Activated naive CD8-positive, alpha-beta T cell treated with anti-CD3 and anti-CD28 coated beads for 36 hours (primary cell): ENCODE results near the gene CCL14. TPM values are rescaled to one million over a fixed set of nuclear protein-coding genes. Genes with fewer than 3 reads are reported as not detected.
"Not testable (repeated sequence)": the region's sequence is repeated elsewhere in the genome, so short reads cannot be mapped to it uniquely, and the experiment has no call there.

ENCODE experiments used
- DNase-seq: peaks from one replicate; pipeline ENCODE4 v3.0.0; 2021
- H3K27ac Mint-ChIP-seq: one replicate; pipeline ENCODE4 v1.8.0; 2022; ENCODE audit warnings: mild to moderate bottlenecking, moderate library complexity, mixed read lengths
- H3K27me3 Mint-ChIP-seq: one replicate; pipeline ENCODE4 v1.8.0; 2022; ENCODE audit warnings: mild to moderate bottlenecking, mixed read lengths
- H3K36me3 Mint-ChIP-seq: one replicate; pipeline ENCODE4 v1.8.0; 2021; ENCODE audit warnings: mild to moderate bottlenecking, mixed read lengths
- H3K4me1 Mint-ChIP-seq: one replicate; pipeline ENCODE4 v1.8.0; 2021; ENCODE audit warnings: mixed read lengths
- H3K4me3 Mint-ChIP-seq: one replicate; pipeline ENCODE4 v1.8.0; 2022; ENCODE audit warnings: mild to moderate bottlenecking, moderate library complexity, mixed read lengths
- H3K9me3 Mint-ChIP-seq: one replicate; pipeline ENCODE4 v1.8.0; 2022; ENCODE audit warnings: mixed read lengths
- total RNA-seq, 2 experiments: library from RNA; stranded (reverse); gene quantifications; one replicate each; pipeline ENCODE4 v1.2.3, GENCODE V29; 2021

The CCL14 gene
- total RNA-seq, 2 experiments from 2014 or later = not detected

GRCh38 chr17:36001862-36002603 is 15.5 kb upstream of the CCL14 start:
- no peak overlapping the region for H3K4me3 Mint-ChIP-seq
- H3K9me3 Mint-ChIP-seq = no peaks in the 10 kb centered on the region
- H3K4me1 Mint-ChIP-seq = peaks cover 8% of the 10 kb centered on the region
- H3K36me3 Mint-ChIP-seq = no peaks in the 10 kb centered on the region
- no peak overlapping the region for H3K27ac Mint-ChIP-seq
- H3K27me3 Mint-ChIP-seq = peaks cover 10% of the 10 kb centered on the region
- no peak for DNase-seq

DNA sequence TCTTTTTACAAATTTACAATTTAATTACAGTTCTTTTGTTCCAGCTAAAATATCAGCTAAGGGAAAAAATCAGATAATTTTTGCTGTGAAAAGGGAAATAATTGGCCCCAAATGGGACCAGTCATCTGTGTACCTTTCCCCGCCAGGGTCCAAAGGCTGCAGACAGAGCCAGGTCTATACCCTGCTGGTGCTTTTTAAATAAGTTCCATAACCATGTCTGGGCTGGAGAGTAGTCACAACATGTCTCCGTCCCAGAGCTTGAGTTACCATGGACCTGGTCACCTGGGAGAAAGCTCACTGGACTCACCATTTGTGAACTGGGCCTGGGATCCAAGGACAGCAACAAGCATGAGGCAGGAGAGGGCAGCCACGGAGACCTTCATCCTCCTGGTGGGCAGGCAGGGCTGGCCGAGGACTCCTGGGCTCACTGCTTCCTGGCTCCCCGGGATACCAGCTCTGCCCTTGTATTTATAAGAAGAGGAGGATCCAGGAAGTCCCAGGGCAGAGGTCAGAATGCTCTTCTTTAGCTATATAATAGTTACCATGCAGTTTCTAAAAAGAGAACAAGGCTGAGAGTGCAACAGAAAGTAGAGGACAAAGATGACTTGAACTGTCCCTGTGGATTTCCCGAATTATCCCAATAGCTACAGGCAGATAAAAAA is 14.7 kb upstream of the CCL14 start, which contains the start of gene CCL15:
Gene CCL15, minus strand, starts transcription at position 444 of the 662 bp plus-strand sequence. Its CDS starts 61 bp downstream, at position 383.
- DNase-seq = no peak
- Mint-ChIP-seq H3K27me3 (peaks cover 10% of the 10 kb centered on the region), H3K36me3 (no peaks in the 10 kb centered on the region), H3K4me1 (peaks cover 8% of the 10 kb centered on the region), H3K4me3 (no peak within 1 kb of the TSS), H3K9me3 (no peaks in the 10 kb centered on the region), H3K27ac (no peak within 1 kb of the TSS)

- peaks cover 10% of the 10 kb centered on the region for H3K27me3 Mint-ChIP-seq
- H3K4me1 Mint-ChIP-seq = peaks cover 8% of the 10 kb centered on the region
- no peak overlapping the region for H3K4me3 Mint-ChIP-seq
- H3K27ac Mint-ChIP-seq = no peak overlapping the region
- no peaks in the 10 kb centered on the region for H3K36me3 Mint-ChIP-seq
- no peak for DNase-seq
- no peaks in the 10 kb centered on the region for H3K9me3 Mint-ChIP-seq
Measured at GRCh38 chr17:36000732-36001109, 14.2 kb upstream of the CCL14 start.

- Mint-ChIP-seq H3K4me3 (no peak overlapping the region), H3K36me3 (no peaks in the 10 kb centered on the region), H3K27ac (no peak overlapping the region), H3K27me3 (peaks cover 16% of the 10 kb centered on the region), H3K4me1 (peaks cover 1% of the 10 kb centered on the region), H3K9me3 (peaks cover 4% of the 10 kb centered on the region)
- no peak for DNase-seq
Measured at GRCh38 chr17:35998756-35999155, 12.2 kb upstream of the CCL14 start.

- no peak overlapping the region for H3K27ac Mint-ChIP-seq
- H3K4me3 Mint-ChIP-seq = no peak overlapping the region
- peaks cover 4% of the 10 kb centered on the region for H3K9me3 Mint-ChIP-seq
- peaks cover 1% of the 10 kb centered on the region for H3K4me1 Mint-ChIP-seq
- no peaks in the 10 kb centered on the region for H3K36me3 Mint-ChIP-seq
- DNase-seq = no peak
- H3K27me3 Mint-ChIP-seq = peaks cover 21% of the 10 kb centered on the region
Measured at GRCh38 chr17:35998018-35998545, 11.6 kb upstream of the CCL14 start.

DNA sequence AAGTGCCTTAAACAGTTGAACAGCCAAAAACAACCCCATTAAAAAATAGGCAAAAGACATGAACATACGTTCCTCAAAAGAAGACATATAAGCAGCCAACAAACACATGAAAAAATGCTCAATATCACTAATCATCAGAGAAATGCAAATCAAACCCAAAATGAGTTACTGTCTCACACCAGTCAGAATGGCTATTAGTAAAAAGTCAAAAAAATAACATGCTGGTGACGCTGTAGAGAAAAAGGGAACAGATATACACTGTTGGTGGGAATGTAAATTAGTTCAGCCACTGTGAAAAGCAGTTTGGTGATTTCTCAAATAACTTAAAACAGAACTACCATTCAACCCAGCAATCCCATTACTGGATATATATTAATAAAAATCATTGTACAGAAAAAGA is 8.8 kb upstream of the CCL14 start:
- not testable (repeated sequence) for H3K27ac Mint-ChIP-seq, H3K4me1 Mint-ChIP-seq, H3K36me3 Mint-ChIP-seq, H3K9me3 Mint-ChIP-seq, DNase-seq, H3K4me3 Mint-ChIP-seq
- H3K27me3 Mint-ChIP-seq = peaks cover 36% of the 10 kb centered on the region

DNA sequence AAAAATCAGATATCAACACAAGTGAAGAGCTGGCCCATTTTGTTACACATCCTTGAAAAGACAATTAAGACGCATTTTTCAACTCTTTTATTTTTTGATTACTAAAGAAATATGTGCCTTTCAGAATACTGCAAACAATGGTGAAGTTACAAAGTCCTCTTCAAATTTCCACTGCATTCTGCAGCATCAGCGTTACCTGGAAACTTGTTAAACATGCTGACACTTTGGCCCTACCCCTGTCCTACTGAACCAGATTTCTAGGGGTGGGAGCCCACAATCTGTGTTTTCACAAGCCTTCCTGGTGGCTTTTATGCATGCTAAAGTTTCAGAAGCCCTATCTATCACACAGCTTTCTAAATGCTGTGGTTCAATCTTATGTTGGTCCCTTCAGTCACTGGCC is 4.5 kb upstream of the CCL14 start:
- no peak overlapping the region for H3K27ac Mint-ChIP-seq
- H3K9me3 Mint-ChIP-seq = peaks cover 10% of the 10 kb centered on the region
- no peak for DNase-seq
- H3K4me3 Mint-ChIP-seq = no peak overlapping the region
- peaks cover 1% of the 10 kb centered on the region for H3K36me3 Mint-ChIP-seq
- H3K27me3 Mint-ChIP-seq = peaks cover 30% of the 10 kb centered on the region
- no peaks in the 10 kb centered on the region for H3K4me1 Mint-ChIP-seq

DNA sequence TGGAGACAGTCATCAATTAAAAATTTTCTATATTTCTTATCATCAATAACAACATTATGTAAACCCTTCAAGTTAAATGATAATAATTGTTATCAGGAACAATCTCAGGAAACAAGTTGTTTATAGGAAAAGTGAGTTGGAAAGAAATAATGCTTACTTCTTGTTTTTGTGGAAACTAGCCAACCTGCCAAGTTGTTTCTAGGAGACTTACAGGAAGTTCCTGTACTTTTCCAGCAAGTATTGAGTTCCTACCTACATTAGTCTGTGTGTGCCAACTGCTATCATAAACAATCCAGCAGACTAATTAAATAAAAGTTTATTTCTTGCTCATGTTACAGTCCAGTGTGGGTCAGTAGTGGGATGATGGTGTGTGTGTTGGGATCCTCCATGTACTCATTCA is 1.6 kb upstream of the CCL14 start:
- Mint-ChIP-seq H3K9me3 (peaks cover 7% of the 10 kb centered on the region), H3K27me3 (peaks cover 20% of the 10 kb centered on the region), H3K4me1 (no peaks in the 10 kb centered on the region), H3K27ac (no peak overlapping the region), H3K4me3 (no peak overlapping the region), H3K36me3 (peaks cover 1% of the 10 kb centered on the region)
- DNase-seq = no peak

DNA sequence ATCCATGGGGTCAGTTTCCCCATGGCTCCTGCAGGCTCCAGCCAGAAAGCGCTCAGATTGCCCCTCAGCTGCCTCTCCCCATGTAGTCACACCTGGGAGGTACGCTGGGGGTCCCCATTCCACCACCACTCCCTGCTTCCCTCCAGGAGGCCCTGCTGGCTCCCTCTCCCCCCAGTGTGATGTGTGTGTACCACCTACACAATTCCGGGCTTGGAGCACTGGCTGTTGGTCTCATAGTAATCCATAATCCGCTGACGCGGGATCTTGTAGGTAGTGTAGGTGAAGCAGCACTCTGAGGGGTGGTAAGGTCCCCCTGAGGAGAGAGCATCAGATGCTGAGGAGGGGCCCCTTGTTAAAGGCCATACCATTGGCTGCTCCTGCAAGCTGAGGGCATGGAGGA is 2.4 kb downstream of the CCL14 start:
- H3K9me3 Mint-ChIP-seq = peaks cover 2% of the 10 kb centered on the region
- no peaks in the 10 kb centered on the region for H3K36me3 Mint-ChIP-seq
- DNase-seq = no peak
- H3K4me1 Mint-ChIP-seq = no peaks in the 10 kb centered on the region
- H3K4me3 Mint-ChIP-seq = no peak overlapping the region
- no peak overlapping the region for H3K27ac Mint-ChIP-seq
- peaks cover 2% of the 10 kb centered on the region for H3K27me3 Mint-ChIP-seq

GRCh38 chr17:35982409-35983191 is 3.9 kb downstream of the CCL14 start:
- Mint-ChIP-seq H3K9me3 (no peaks in the 10 kb centered on the region), H3K27ac (no peak overlapping the region), H3K27me3 (peaks cover 4% of the 10 kb centered on the region), H3K36me3 (no peaks in the 10 kb centered on the region), H3K4me1 (no peaks in the 10 kb centered on the region), H3K4me3 (no peak overlapping the region)
- no peak for DNase-seq

- no peak overlapping the region for H3K27ac Mint-ChIP-seq
- H3K9me3 Mint-ChIP-seq = no peaks in the 10 kb centered on the region
- H3K4me3 Mint-ChIP-seq = no peak overlapping the region
- H3K27me3 Mint-ChIP-seq = peaks cover 4% of the 10 kb centered on the region
- no peaks in the 10 kb centered on the region for H3K36me3 Mint-ChIP-seq
- no peak for DNase-seq
- H3K4me1 Mint-ChIP-seq = no peaks in the 10 kb centered on the region
Measured at GRCh38 chr17:35981908-35982330, 4.6 kb downstream of the CCL14 start.

- H3K4me3 Mint-ChIP-seq = no peak within 1 kb of the TSS
- no peaks in the 10 kb centered on the region for H3K9me3 Mint-ChIP-seq
- no peak within 1 kb of the TSS for H3K27ac Mint-ChIP-seq
- H3K4me1 Mint-ChIP-seq = no peaks in the 10 kb centered on the region
- no peak for DNase-seq
- peaks cover 10% of the 10 kb centered on the region for H3K27me3 Mint-ChIP-seq
- H3K36me3 Mint-ChIP-seq = no peaks in the 10 kb centered on the region
Measured at GRCh38 chr17:35981246-35981645, 5.3 kb downstream of the CCL14 start, which contains the start of gene CCL16. TSS of gene CCL16 (minus strand) at chr17:35981497. CDS start at chr17:35981420, 77 bp downstream.

- Mint-ChIP-seq H3K4me3 (no peak overlapping the region), H3K36me3 (no peaks in the 10 kb centered on the region), H3K27me3 (peaks cover 10% of the 10 kb centered on the region), H3K4me1 (no peaks in the 10 kb centered on the region), H3K9me3 (no peaks in the 10 kb centered on the region), H3K27ac (no peak overlapping the region)
- DNase-seq = no peak
Measured at GRCh38 chr17:35978346-35978745, 8.2 kb downstream of the CCL14 start.

DNA sequence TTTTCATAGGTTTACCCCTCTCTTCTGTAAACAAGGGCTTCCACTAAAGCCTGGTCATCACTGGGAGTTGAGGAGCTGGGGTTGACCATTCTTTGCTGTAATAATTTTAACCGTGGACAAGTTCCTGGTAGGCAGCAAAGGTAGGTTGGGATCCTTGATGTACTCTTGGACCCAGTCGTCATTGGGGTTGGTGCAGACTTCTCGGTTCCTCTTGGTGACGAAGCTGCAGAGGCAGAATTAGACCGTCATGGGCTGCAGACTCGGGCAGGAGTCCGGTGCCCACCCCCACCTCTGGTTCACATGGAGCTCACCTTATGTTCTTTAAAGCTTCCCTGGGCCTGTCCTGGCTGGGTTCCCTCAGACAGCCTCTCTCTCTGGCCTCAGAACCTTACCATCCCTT is 9.0 kb downstream of the CCL14 start:
- Mint-ChIP-seq H3K4me1 (no peaks in the 10 kb centered on the region), H3K27me3 (peaks cover 10% of the 10 kb centered on the region), H3K4me3 (no peak overlapping the region), H3K36me3 (no peaks in the 10 kb centered on the region), H3K9me3 (no peaks in the 10 kb centered on the region), H3K27ac (no peak overlapping the region)
- no peak for DNase-seq
